ENCODE measurements around the gene FRG1.
"Not testable (repeated sequence)": the region's sequence is repeated elsewhere in the genome, so short reads cannot be mapped to it uniquely, and the experiment has no call there.

GRCh38 chr4:189985651-189986243 lies 45.1 kb downstream of the FRG1 start:
- not testable (repeated sequence) for TF ChIP-seq CREB1 (CRISPR knock-in tag; IDR thresholded peaks at IDR 0.05; ENCODE audit: low read depth); POLR2AphosphoS5 (IDR thresholded peaks at IDR 0.05; ENCODE audit: low read depth); EZH2 (IDR thresholded peaks at IDR 0.05; ENCODE audit: low read depth, unreplicated experiment); CTCF (conservative IDR thresholded peaks at IDR 0.05; ENCODE audit: low read depth in 2 of 2); EZH2phosphoT487 (IDR thresholded peaks at IDR 0.05; ENCODE audit: unreplicated experiment); JUNB (IDR thresholded peaks at IDR 0.05; ENCODE audit: unreplicated experiment); ETS1 (IDR thresholded peaks at IDR 0.05); ZNF331 (CRISPR knock-in tag; IDR thresholded peaks at IDR 0.05; ENCODE audit: low read depth); REST (IDR thresholded peaks at IDR 0.05; ENCODE audit: unreplicated experiment); ZNF114 (CRISPR knock-in tag; IDR thresholded peaks at IDR 0.05)

Measured in GM23338 (cell line).